SU-DHL-6 (cell line): ENCODE measurements around the gene GRK2.

Experiments
- CTCF ChIP-seq: fragments of 200-600 bp; sonication (generic); IDR thresholded peaks from one replicate; pipeline ENCODE4 v1.5.1; 2017; ENCODE audit warnings: antibody characterized with exemption, mild to moderate bottlenecking, low read length, moderate library complexity; ENCODE audit not compliant: insufficient read depth, poor library complexity, severe bottlenecking
- EZH2phosphoT487 ChIP-seq: fragments of 200-600 bp; sonication (generic), shearing (Covaris generic); conservative IDR thresholded peaks from 2 replicates; pipeline ENCODE4 v1.6.1; 2018; ENCODE audit warnings: mild to moderate bottlenecking, antibody characterized with exemption, low read length, moderate library complexity, mixed read lengths

- TF ChIP-seq CTCF (no peak), EZH2phosphoT487 (no peak)
Measured at GRCh38 chr11:67267188-67268080, 1.2 kb downstream of the GRK2 start.
